CMK (cell line): Measurements from ENCODE around the gene E2F8.

ENCODE experiments used
- DNase-seq: peaks from one replicate; pipeline ENCODE4 v3.0.0-alpha.2; 2010; ENCODE audit warnings: low read depth

Gene E2F8

GRCh38 chr11:19252394-19253152 lies 11.8 kb upstream of the E2F8 start:
- DNase-seq: no peak

- no peak for DNase-seq
Observed at GRCh38 chr11:19251577-19251976, 10.8 kb upstream of the E2F8 start.

GRCh38 chr11:19246816-19247215 lies 6.1 kb upstream of the E2F8 start:
- no peak for DNase-seq

GRCh38 chr11:19245351-19245750 lies 4.6 kb upstream of the E2F8 start:
- no peak for DNase-seq

GRCh38 chr11:19244621-19245020 lies 3.9 kb upstream of the E2F8 start:
- DNase-seq: no peak

- DNase-seq: no peak
Observed at GRCh38 chr11:19244084-19244483, 3.3 kb upstream of the E2F8 start.

- no peak for DNase-seq
Observed at GRCh38 chr11:19243613-19244012, 2.9 kb upstream of the E2F8 start.

GRCh38 chr11:19243143-19243542 lies 2.4 kb upstream of the E2F8 start:
- no peak for DNase-seq

- DNase-seq: no peak
Observed at GRCh38 chr11:19242179-19242932, 1.6 kb upstream of the E2F8 start.

- no peak for DNase-seq
Observed at GRCh38 chr11:19241260-19242178, 774 bp upstream of the E2F8 start.

GRCh38 chr11:19239039-19239438 lies 1.7 kb downstream of the E2F8 start:
- DNase-seq: no peak

GRCh38 chr11:19237813-19238212 lies 2.9 kb downstream of the E2F8 start:
- no peak for DNase-seq

GRCh38 chr11:19237381-19237780 lies 3.4 kb downstream of the E2F8 start:
- DNase-seq: no peak

- no peak for DNase-seq
Observed at GRCh38 chr11:19234231-19234817, 6.4 kb downstream of the E2F8 start.

- DNase-seq: no peak
Observed at GRCh38 chr11:19232910-19233503, 7.7 kb downstream of the E2F8 start.

GRCh38 chr11:19229671-19230070 lies 11.1 kb downstream of the E2F8 start:
- no peak for DNase-seq

GRCh38 chr11:19228968-19229367 lies 11.8 kb downstream of the E2F8 start:
- DNase-seq: no peak

GRCh38 chr11:19226378-19227195 lies 14.2 kb downstream of the E2F8 start:
- no peak for DNase-seq

GRCh38 chr11:19225581-19225980 lies 15.2 kb downstream of the E2F8 start:
- DNase-seq: no peak

- no peak for DNase-seq
Observed at GRCh38 chr11:19225123-19225522, 15.6 kb downstream of the E2F8 start.
